Lower leg skin (tissue), 4 donors: ENCODE measurements around the gene MAP3K13. TPM values are rescaled to one million over a fixed set of nuclear protein-coding genes. Genes with fewer than 3 reads are reported as not detected.

Experiments
- DNase-seq, 2 donors: peaks; one replicate each; pipeline ENCODE4 v3.0.0-alpha.2; 2019; ENCODE audit warnings: low spot score in 2 of 2
- H3K4me3 ChIP-seq: fragments of 200-600 bp; sonication (generic); 2 replicates; pipeline ENCODE4 v1.5.1; 2017; ENCODE audit warnings: mild to moderate bottlenecking, low read depth; ENCODE audit not compliant: poor library complexity, severe bottlenecking
- POLR2A ChIP-seq, 2 donors: fragments of 450-650 bp; IDR thresholded peaks; one replicate each; pipeline ENCODE4 v1.6.1; 2016 to 2017; ENCODE audit warnings: antibody characterized with exemption in 2 of 2, mild to moderate bottlenecking in 1 of 2, moderate library complexity in 1 of 2
- WGBS, 2 donors: methylation state at CpG; one replicate each; pipeline ENCODE4 v1.1.5; 2018; 5-methylcytosine and 5-hydroxymethylcytosine counted together
- intact Hi-C: fragments of 100-400 bp; cut with DNase I; formaldehyde crosslinking; loops from one replicate; pipeline ENCODE4 v1.15.0; 2023; ENCODE audit warnings: low total_unique reads
- total RNA-seq, 4 donors: library from RNA; depleted of rRNA; stranded (reverse); fragments of >200 nt; gene quantifications; one replicate each; pipeline ENCODE4 v1.1.0, GENCODE V29; 2016
- TF ChIP-seq, protein P1 (sequence below), 3 donors: fragments of 450-650 bp; IDR thresholded peaks; one replicate each; pipeline ENCODE4 v1.5.1; 2016; ENCODE audit warnings: antibody characterized with exemption in 3 of 3, mild to moderate bottlenecking in 3 of 3, moderate library complexity in 2 of 3

The MAP3K13 gene
- total RNA-seq, 4 donors from 2014 or later = 14.3 to 19.2 (median 17.1) TPM

GRCh38 chr3:185337231-185337816 is 25.6 kb upstream of the MAP3K13 start:
- no peak for DNase-seq
- H3K4me3 ChIP-seq = no peak overlapping the region
- WGBS, 2 donors = 58 to 71% methylated on average over 5 of the region's 5 CpGs
- intact Hi-C loops = no loop called here
- no peak for TF ChIP-seq POLR2A (IDR thresholded peaks at IDR 0.05)
- TF ChIP-seq, protein P1, sequence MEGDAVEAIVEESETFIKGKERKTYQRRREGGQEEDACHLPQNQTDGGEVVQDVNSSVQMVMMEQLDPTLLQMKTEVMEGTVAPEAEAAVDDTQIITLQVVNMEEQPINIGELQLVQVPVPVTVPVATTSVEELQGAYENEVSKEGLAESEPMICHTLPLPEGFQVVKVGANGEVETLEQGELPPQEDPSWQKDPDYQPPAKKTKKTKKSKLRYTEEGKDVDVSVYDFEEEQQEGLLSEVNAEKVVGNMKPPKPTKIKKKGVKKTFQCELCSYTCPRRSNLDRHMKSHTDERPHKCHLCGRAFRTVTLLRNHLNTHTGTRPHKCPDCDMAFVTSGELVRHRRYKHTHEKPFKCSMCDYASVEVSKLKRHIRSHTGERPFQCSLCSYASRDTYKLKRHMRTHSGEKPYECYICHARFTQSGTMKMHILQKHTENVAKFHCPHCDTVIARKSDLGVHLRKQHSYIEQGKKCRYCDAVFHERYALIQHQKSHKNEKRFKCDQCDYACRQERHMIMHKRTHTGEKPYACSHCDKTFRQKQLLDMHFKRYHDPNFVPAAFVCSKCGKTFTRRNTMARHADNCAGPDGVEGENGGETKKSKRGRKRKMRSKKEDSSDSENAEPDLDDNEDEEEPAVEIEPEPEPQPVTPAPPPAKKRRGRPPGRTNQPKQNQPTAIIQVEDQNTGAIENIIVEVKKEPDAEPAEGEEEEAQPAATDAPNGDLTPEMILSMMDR (IDR thresholded peaks at IDR 0.05) = no peak

GRCh38 chr3:185339945-185340344 is 23.0 kb upstream of the MAP3K13 start:
- no peak for DNase-seq
- H3K4me3 ChIP-seq = no peak overlapping the region
- intact Hi-C loops = no loop called here
- WGBS, 2 donors = 86 to 87% methylated on average over 2 of the region's 2 CpGs
- TF ChIP-seq, protein P1 (IDR thresholded peaks at IDR 0.05) = no peak
- TF ChIP-seq POLR2A (IDR thresholded peaks at IDR 0.05) = no peak

- H3K4me3 ChIP-seq = no peak overlapping the region
- DNase-seq = no peak
- TF ChIP-seq, protein P1 (IDR thresholded peaks at IDR 0.05) = no peak
- no peak for TF ChIP-seq POLR2A (IDR thresholded peaks at IDR 0.05)
- intact Hi-C loops = no loop called here
- 91 to 93% methylated on average over 2 of the region's 2 CpGs for WGBS, 2 donors
Measured at GRCh38 chr3:185340751-185341150, 22.2 kb upstream of the MAP3K13 start.

GRCh38 chr3:185341616-185342458 is 21.1 kb upstream of the MAP3K13 start:
- 55 to 64% methylated on average over 5 of the region's 5 CpGs for WGBS, 2 donors
- intact Hi-C loops = no loop called here
- H3K4me3 ChIP-seq = no peak overlapping the region
- no peak for TF ChIP-seq POLR2A (IDR thresholded peaks at IDR 0.05)
- TF ChIP-seq, protein P1 (IDR thresholded peaks at IDR 0.05) = no peak
- DNase-seq = no peak

DNA sequence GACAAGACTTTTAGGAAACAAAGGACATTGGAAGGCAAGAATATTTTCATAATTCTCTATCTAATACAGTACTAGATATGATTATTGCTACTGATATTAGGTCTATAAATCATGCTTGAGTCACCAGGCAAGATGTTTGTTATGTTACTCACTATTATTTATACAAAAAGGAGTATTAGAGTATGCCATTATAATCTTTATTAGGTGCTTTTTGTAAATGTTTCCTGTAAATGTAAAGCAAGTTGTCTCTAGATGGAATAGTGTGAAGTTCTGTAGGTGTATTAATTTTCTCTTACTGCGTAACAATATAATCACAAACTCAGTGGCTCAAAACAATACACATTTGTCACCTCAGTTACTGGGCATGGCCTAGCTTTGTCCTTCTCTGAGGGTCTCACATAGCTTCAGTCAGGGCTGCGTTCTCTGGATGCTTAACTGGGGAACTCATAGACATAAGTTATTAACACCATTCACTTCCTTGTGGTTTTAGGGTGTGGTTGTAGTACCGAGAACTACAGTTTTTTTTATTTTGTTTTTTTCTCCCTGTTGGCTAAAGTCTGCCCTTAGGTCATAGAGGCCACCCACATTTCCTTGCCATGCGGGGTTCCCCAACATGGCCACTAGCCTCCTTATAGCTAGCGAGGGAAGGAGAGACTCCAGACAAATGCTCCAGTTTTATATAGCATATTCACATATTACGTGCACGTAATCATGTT is 20.3 kb upstream of the MAP3K13 start:
- 67 to 69% methylated on average over 7 of the region's 7 CpGs for WGBS, 2 donors

More for the DNA sequence above, 20.3 kb upstream of the MAP3K13 start:
- intact Hi-C loops = no loop called here
- TF ChIP-seq POLR2A (IDR thresholded peaks at IDR 0.05) = no peak
- TF ChIP-seq, protein P1 (IDR thresholded peaks at IDR 0.05) = no peak
- DNase-seq = no peak
- H3K4me3 ChIP-seq = no peak overlapping the region
